Glutamatergic neuron (in vitro differentiated cells): ENCODE measurements around the gene ZNF112. TPM values are rescaled to one million over a fixed set of nuclear protein-coding genes. Genes with fewer than 3 reads are reported as not detected.

ENCODE experiments used
- DNase-seq: peaks from one replicate; pipeline ENCODE4 v3.0.0; 2022
- H3K27ac Mint-ChIP-seq: one replicate; pipeline ENCODE4 v1.8.0; 2020; ENCODE audit warnings: mild to moderate bottlenecking, mixed read lengths, inconsistent platforms; ENCODE audit not compliant: unreplicated experiment
- H3K27me3 Mint-ChIP-seq: one replicate; pipeline ENCODE4 v1.8.0; 2020; ENCODE audit warnings: mild to moderate bottlenecking, moderate library complexity, mixed read lengths, inconsistent platforms; ENCODE audit not compliant: unreplicated experiment
- H3K36me3 Mint-ChIP-seq: one replicate; pipeline ENCODE4 v1.8.0; 2020; ENCODE audit warnings: mild to moderate bottlenecking, mixed read lengths, inconsistent platforms; ENCODE audit not compliant: unreplicated experiment
- H3K4me1 Mint-ChIP-seq: one replicate; pipeline ENCODE4 v1.8.0; 2020; ENCODE audit warnings: mild to moderate bottlenecking, low read depth, mixed read lengths, inconsistent platforms; ENCODE audit not compliant: unreplicated experiment
- H3K4me3 Mint-ChIP-seq: one replicate; pipeline ENCODE4 v1.8.0; 2020; ENCODE audit warnings: mild to moderate bottlenecking, mixed read lengths, inconsistent platforms; ENCODE audit not compliant: unreplicated experiment
- H3K9me3 Mint-ChIP-seq: one replicate; pipeline ENCODE4 v1.8.0; 2020; ENCODE audit warnings: mild to moderate bottlenecking, moderate library complexity, mixed read lengths, inconsistent platforms; ENCODE audit not compliant: unreplicated experiment
- total RNA-seq: library from RNA; stranded (reverse); fragmentation: NEBNext Ultra II Directional; extraction: Animal tissue kit (Norgen Biotek cat#: 25700); gene quantifications from one replicate; pipeline ENCODE4 v1.2.1, GENCODE V29; 2021; ENCODE audit not compliant: unreplicated experiment
- TF ChIP-seq, protein P1 (sequence below): fragments of 200-600 bp; sonication (generic); IDR thresholded peaks from one replicate; pipeline ENCODE4 v1.5.0; 2021; ENCODE audit not compliant: partially characterized antibody, unreplicated experiment

ZNF112 gene
- total RNA-seq, 1 donor from 2014 or later, result 7.6 TPM

GRCh38 chr19:44282846-44283245 lies 73.6 kb downstream of the ZNF112 start:
- peaks cover 2% of the 10 kb centered on the region for H3K9me3 Mint-ChIP-seq
- H3K4me3 Mint-ChIP-seq, result no peak overlapping the region
- peaks cover 5% of the 10 kb centered on the region for H3K27me3 Mint-ChIP-seq
- peaks cover 31% of the 10 kb centered on the region for H3K36me3 Mint-ChIP-seq
- no peaks in the 10 kb centered on the region for H3K4me1 Mint-ChIP-seq
- no peak for DNase-seq
- no peak overlapping the region for H3K27ac Mint-ChIP-seq
- TF ChIP-seq, protein P1, sequence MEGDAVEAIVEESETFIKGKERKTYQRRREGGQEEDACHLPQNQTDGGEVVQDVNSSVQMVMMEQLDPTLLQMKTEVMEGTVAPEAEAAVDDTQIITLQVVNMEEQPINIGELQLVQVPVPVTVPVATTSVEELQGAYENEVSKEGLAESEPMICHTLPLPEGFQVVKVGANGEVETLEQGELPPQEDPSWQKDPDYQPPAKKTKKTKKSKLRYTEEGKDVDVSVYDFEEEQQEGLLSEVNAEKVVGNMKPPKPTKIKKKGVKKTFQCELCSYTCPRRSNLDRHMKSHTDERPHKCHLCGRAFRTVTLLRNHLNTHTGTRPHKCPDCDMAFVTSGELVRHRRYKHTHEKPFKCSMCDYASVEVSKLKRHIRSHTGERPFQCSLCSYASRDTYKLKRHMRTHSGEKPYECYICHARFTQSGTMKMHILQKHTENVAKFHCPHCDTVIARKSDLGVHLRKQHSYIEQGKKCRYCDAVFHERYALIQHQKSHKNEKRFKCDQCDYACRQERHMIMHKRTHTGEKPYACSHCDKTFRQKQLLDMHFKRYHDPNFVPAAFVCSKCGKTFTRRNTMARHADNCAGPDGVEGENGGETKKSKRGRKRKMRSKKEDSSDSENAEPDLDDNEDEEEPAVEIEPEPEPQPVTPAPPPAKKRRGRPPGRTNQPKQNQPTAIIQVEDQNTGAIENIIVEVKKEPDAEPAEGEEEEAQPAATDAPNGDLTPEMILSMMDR, result no peak

- peaks cover 2% of the 10 kb centered on the region for H3K9me3 Mint-ChIP-seq
- TF ChIP-seq, protein P1, result no peak
These were observed 75.6 kb downstream of the ZNF112 start for GRCh38 chr19:44280916-44281315.

GRCh38 chr19:44278181-44278690 lies 78.2 kb downstream of the ZNF112 start:
- no peak overlapping the region for H3K4me3 Mint-ChIP-seq
- no peak overlapping the region for H3K27ac Mint-ChIP-seq
- peaks cover 48% of the 10 kb centered on the region for H3K36me3 Mint-ChIP-seq
- H3K9me3 Mint-ChIP-seq, result peaks cover 6% of the 10 kb centered on the region
- TF ChIP-seq, protein P1, result no peak
- H3K27me3 Mint-ChIP-seq, result peaks cover 2% of the 10 kb centered on the region
- no peaks in the 10 kb centered on the region for H3K4me1 Mint-ChIP-seq
- no peak for DNase-seq

More at GRCh38 chr19:44280916-44281315, 75.6 kb downstream of the ZNF112 start:
- no peak overlapping the region for H3K4me3 Mint-ChIP-seq
- H3K27ac Mint-ChIP-seq, result no peak overlapping the region
- H3K4me1 Mint-ChIP-seq, result no peaks in the 10 kb centered on the region
- DNase-seq, result no peak
- H3K36me3 Mint-ChIP-seq, result peaks cover 31% of the 10 kb centered on the region
- peaks cover 5% of the 10 kb centered on the region for H3K27me3 Mint-ChIP-seq

GRCh38 chr19:44277331-44277730 lies 79.1 kb downstream of the ZNF112 start:
- H3K36me3 Mint-ChIP-seq, result peaks cover 51% of the 10 kb centered on the region
- H3K27me3 Mint-ChIP-seq, result peaks cover 2% of the 10 kb centered on the region
- H3K27ac Mint-ChIP-seq, result no peak overlapping the region
- H3K4me3 Mint-ChIP-seq, result no peak overlapping the region
- H3K9me3 Mint-ChIP-seq, result peaks cover 9% of the 10 kb centered on the region
- TF ChIP-seq, protein P1, result no peak
- DNase-seq, result no peak
- no peaks in the 10 kb centered on the region for H3K4me1 Mint-ChIP-seq

Other genes starting within 250 kb of the ZNF112 start
- 7.1 TPM for gene ZNF225, start 243.3 kb downstream of the ZNF112 start, total RNA-seq
- gene ZNF234, start 215.1 kb downstream of the ZNF112 start, total RNA-seq, result 19.2 TPM
- 27.9 TPM for gene ZNF226, start 191.6 kb downstream of the ZNF112 start, total RNA-seq
- gene ZNF227, start 144.1 kb downstream of the ZNF112 start, total RNA-seq, result 26.4 TPM
- 5.8 TPM for gene ZNF233, start 96.8 kb downstream of the ZNF112 start, total RNA-seq
- gene ZNF235, start 51.7 kb downstream of the ZNF112 start, total RNA-seq, result 14.4 TPM
- gene ZNF285, start 44.9 kb upstream of the ZNF112 start, total RNA-seq, result 5.2 TPM
- gene ZNF229, start 91.8 kb upstream of the ZNF112 start, total RNA-seq, result 15.2 TPM
- gene ZNF180, start 143.8 kb upstream of the ZNF112 start, total RNA-seq, result 12.3 TPM
- not detected for gene CEACAM20, start 173.0 kb upstream of the ZNF112 start, total RNA-seq